Epithelial cell of prostate (primary cell): ENCODE results near the gene PARP2.
"Not testable (repeated sequence)": the region's sequence is repeated elsewhere in the genome, so short reads cannot be mapped to it uniquely, and the experiment has no call there.

Source experiments
- DNase-seq: peaks from one replicate; pipeline ENCODE4 v3.0.0-alpha.2; 2011; ENCODE audit warnings: low read depth, low spot score
- H3K27ac ChIP-seq: fragments of 450-650 bp; 2 replicates; pipeline ENCODE4 v1.5.1; 2017; ENCODE audit warnings: mild to moderate bottlenecking

Gene PARP2

DNA sequence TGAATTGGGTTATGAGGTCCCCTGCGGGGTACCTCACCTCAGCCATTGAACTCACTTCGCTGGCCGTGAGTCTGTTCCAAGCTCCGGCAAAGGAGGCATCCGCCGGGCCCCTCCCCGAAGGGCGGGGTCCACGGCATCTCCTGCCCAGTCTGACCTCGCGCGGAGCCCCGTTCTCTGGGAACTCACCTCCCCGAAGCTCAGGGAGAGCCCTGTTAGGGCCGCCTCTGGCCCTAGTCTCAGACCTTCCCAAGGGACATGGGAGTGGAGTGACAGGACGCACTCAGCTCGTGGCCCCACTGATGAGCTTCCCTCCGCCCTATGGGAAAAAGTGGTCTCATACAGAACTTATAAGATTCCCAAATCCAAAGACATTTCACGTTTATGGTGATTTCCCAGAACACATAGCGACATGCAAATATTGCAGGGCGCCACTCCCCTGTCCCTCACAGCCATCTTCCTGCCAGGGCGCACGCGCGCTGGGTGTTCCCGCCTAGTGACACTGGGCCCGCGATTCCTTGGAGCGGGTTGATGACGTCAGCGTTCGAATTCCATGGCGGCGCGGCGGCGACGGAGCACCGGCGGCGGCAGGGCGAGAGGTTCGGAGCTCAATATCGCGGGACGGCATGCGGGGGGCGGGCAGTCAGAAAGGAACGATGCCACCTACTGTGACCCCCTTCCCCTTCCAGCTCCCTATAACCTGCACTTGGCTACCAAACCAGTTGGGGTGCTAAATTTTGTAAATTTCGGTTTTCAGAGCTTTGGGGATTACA lies at the start of gene PARP2:
Gene PARP2 (plus strand): TSS at position 544 of the 770 bp plus-strand sequence. CDS start 7 bp downstream, at position 551.
- peak within 1 kb of the TSS; percentile 93 for H3K27ac ChIP-seq
- DNase-seq, result peak; percentile 98

DNA sequence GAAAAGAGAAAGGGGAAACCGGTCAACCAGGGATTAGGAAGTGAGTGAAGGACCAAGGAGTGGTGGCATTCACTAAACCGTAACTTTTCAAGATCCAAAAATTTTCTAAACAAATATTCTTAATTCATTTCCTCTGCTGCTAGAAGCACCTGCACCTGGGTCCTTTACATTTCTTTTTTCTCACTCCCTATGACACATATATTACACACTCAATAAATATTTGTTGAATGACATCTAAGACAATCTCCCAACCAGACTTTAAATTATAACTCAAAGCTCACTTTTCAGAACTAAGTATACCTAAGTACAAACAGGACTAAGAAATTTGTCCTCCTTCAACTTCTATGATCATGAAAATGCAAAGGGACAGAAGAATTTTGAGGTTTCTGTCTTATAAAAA lies 48.8 kb upstream of the PARP2 start:
- H3K27ac ChIP-seq, result peak overlapping the region; percentile 52
- no peak for DNase-seq

- no peak for DNase-seq
Measured at GRCh38 chr14:20295067-20295466, 48.4 kb upstream of the PARP2 start.

GRCh38 chr14:20302042-20302755 lies 41.2 kb upstream of the PARP2 start:
- DNase-seq, result no peak

More at GRCh38 chr14:20295067-20295466, 48.4 kb upstream of the PARP2 start:
- peak overlapping the region; percentile 52 for H3K27ac ChIP-seq

DNA sequence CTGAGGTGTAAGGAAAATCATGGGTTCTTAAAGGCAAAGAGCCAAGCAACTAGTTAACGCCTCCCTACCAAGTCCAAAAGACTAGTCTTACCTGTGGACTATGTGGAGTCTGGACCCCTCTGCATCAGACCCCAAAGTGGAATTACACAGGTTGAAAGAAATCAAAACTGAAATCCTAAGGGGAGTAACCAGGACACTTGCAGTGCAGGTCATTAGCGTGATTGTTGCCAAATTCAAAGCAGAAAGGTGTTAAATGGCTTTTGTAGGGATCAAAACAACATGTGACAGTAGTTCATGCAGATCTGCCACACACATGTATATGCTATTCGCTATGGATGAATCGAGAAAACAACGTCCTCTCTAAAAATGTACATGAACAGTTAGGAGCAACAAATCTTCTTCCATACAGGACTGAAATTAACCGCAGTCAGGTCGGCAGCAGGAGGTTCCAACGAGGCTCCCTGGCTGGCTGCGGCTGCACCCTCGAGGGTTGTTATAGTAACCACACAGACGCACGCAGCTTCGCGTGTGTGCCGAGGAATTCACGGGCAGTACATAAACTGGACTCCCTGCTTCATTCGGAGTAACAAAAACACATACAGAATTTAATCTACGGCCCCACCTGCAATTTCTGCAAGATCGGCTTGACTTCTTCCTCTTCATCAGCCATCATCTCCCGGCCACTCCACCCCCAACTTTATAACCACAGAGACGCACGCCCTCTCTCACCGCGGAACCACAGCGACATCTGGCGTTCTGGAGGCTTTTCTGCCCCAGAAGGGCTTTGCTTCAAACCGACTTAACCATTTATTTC lies 38.0 kb upstream of the PARP2 start, which contains the start of gene TTC5:
Gene TTC5 (minus strand): TSS at position 687 of the 814 bp plus-strand sequence. CDS start 14 bp downstream, at position 673.
- peak; percentile 59 for DNase-seq
- no peak within 1 kb of the TSS for H3K27ac ChIP-seq

More at GRCh38 chr14:20302042-20302755, 41.2 kb upstream of the PARP2 start:
- no peak overlapping the region for H3K27ac ChIP-seq

DNA sequence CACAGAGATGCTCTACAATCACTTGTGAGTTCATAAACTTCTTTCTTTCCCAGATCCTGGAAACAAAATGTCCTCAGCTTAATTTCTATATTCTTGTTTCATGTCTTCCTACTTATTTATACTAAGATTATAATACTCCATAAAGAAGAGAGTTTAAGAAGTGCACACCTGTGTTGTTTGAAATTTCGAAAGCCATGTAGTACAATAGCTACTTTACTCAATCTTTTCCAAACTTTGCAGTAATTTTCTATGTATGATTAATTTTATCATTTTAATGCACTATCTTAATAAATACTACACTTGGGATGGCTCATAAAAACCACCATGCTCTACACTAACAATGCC lies 37.4 kb upstream of the PARP2 start:
- no peak for DNase-seq
- H3K27ac ChIP-seq, result no peak overlapping the region

DNA sequence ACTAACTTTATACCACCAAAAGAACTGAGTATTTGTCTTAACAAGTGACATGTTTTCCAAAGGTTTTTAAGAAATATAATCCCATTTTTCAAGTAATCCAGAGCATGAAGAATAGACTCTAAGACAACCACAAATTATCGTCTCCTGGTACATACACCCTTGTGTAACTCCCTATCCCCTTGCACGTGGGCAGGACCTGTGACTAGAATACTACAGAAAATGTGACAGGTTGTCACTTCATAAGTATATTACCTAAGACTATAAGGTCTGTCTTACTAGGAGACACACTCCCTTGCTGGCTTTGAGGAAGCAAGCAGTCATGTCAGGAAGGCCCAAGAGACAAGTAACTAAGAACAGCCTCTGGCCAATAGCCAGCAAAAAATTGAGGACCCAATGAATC lies 29.4 kb upstream of the PARP2 start:
- no peak overlapping the region for H3K27ac ChIP-seq
- no peak for DNase-seq

- no peak for DNase-seq
- H3K27ac ChIP-seq, result no peak overlapping the region
Measured at GRCh38 chr14:20317720-20318119, 25.7 kb upstream of the PARP2 start.

DNA sequence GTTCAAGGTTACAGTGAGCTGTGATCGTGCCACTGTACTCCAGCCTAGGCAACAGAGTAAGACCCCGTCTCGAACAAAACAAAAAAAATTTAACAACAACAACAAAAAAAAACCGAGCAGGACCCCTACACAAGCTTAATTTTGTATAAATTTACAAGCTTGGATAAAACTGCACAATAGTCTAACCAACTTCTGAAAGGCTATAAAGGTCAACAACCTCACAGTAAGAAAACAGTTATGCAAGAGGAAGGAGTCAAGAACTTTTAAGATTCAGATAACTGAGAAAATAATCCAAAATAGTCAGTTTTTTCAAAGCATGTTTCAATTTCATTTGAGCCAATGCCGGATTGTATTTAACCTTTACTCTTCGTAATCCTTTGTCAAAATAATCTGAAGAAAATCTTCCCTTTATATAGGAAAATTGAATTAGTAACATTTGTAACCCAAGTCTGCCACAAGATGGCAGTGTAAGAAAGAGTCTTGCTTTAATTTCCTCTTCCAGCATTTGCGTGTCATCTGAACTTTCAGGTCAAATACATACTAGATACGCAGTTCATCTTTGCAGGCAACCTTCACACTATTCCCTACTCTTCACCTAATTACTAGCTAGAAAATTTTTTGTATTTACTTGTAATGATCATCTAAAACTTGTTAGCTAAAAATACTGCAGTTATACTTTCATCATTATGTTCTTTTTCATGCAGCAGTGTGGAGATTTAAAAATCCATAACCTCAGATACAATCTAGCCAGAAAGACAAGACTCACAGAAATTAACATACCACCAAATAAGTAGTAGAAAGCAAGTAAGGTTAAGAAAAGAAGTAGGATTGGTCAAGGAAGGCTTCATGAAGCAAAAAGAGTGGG lies 16.2 kb upstream of the PARP2 start:
- H3K27ac ChIP-seq, result peak overlapping the region; percentile 19
- no peak for DNase-seq

DNA sequence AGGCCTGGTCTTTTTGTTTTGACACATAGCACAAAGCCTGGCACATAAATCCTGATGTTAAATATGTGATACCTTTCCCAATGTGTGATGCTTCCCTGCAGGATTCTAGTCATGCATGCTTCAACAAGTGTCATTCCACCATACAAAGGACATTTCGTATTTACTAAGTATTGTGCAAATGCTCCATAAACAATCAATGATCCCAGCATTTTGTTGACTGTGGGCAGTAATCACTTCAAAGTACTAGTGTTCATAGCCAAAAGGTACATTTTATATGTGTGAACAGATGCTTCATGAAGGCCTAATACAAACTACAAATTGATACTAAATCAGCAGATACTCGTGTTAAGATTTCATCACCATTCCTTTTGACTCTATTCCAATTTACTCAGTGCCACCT lies 14.7 kb upstream of the PARP2 start:
- no peak for DNase-seq
- peak overlapping the region; percentile 19 for H3K27ac ChIP-seq

GRCh38 chr14:20329355-20329754 lies 14.1 kb upstream of the PARP2 start:
- DNase-seq, result no peak
- peak overlapping the region; percentile 19 for H3K27ac ChIP-seq

GRCh38 chr14:20331053-20331613 lies 12.3 kb upstream of the PARP2 start:
- no peak overlapping the region for H3K27ac ChIP-seq
- DNase-seq, result no peak

GRCh38 chr14:20332431-20332787 lies 11.0 kb upstream of the PARP2 start:
- DNase-seq, result no peak
- H3K27ac ChIP-seq, result peak overlapping the region; percentile 66

DNA sequence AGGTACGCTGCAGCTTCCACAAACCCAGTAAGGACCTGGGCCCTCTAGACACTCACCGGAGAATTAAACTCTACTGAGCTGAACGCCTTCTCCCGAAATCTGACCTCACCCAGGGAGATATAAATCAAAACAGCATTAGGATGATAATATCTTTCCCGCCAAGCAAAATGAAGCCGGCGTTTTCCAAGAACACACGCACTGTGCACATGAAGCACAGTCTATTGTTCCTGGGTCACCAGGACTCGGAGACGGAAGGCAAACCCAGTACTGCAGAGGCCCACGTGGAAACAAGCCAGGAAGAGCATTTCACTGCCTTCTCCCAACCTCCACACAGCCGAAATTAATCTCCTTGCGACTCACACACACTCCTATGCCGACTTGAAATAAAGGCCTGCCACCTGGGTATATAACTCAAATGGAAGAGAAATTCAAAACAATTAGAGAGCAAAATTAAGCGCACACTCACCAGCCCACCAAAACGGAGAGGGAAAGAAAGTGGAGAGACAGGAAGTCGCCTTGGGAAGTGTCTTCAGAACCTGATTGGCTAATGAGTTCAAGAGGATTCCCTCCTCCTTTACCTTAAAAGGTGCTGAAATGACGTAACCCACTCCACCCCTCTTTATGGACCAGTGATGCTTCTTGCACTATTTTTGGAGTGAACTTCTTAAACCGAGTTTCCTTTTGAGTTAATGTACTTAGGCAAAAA lies 10.5 kb upstream of the PARP2 start, which contains the start of gene CCNB1IP1:
Gene CCNB1IP1 (minus strand): TSS at position 492 of the 706 bp plus-strand sequence. CDS start 16,756 bp downstream, outside the sequence.
- peak; percentile 57 for DNase-seq
- H3K27ac ChIP-seq, result peak within 1 kb of the TSS; percentile 66

DNA sequence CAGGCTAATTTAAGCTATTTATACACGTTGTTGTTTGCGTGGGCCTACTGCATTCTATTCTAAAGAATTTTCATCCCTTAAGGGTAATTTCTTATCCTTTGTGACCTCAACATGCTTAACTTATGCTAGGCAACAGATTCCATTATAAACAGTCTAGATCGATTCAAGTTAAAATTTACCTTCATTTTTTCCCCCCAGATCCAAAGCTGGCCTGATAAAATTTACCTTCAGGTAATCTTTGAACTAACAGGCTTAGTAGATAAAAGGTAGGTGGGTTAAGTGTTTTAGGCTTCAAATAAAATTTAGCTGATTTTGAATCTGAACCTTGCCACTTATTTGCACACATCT lies 10.0 kb upstream of the PARP2 start:
- peak overlapping the region; percentile 66 for H3K27ac ChIP-seq
- no peak for DNase-seq

- DNase-seq, result no peak
- no peak overlapping the region for H3K27ac ChIP-seq
Measured at GRCh38 chr14:20334017-20334416, 9.4 kb upstream of the PARP2 start.

GRCh38 chr14:20341032-20341431 lies 2.4 kb upstream of the PARP2 start:
- not testable (repeated sequence) for DNase-seq, H3K27ac ChIP-seq

GRCh38 chr14:20341646-20342045 lies 1.8 kb upstream of the PARP2 start:
- no peak for DNase-seq
- H3K27ac ChIP-seq, result peak overlapping the region; percentile 93

DNA sequence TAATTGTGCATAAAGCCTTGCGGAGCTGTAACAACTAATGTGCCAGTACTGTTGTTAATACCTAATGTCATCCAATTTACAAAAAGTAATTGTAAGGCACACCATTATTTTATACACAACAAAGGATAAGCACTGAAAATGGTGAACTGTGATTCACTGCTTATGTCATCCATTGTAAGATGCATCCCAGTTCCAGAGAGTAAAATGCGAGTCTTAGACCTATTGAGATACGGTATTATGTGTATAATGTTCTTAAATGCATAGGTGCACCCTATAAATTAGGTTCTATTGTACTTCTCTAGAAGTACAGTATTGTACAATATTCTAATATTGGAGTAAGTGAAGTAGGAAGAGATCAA lies 406 bp downstream of the PARP2 start:
- DNase-seq, result no peak
- peak overlapping the region; percentile 93 for H3K27ac ChIP-seq
